Measurements from ENCODE around the gene SERTAD2.
A peak's percentile ranks its signal among the peaks of the same experiment; 100 is the strongest.

Gene SERTAD2

GRCh38 chr2:64626963-64627760 is 26.6 kb downstream of the SERTAD2 start:
- no peak for DNase-seq

GRCh38 chr2:64626146-64626809 is 27.4 kb downstream of the SERTAD2 start:
- DNase-seq, result no peak

DNA sequence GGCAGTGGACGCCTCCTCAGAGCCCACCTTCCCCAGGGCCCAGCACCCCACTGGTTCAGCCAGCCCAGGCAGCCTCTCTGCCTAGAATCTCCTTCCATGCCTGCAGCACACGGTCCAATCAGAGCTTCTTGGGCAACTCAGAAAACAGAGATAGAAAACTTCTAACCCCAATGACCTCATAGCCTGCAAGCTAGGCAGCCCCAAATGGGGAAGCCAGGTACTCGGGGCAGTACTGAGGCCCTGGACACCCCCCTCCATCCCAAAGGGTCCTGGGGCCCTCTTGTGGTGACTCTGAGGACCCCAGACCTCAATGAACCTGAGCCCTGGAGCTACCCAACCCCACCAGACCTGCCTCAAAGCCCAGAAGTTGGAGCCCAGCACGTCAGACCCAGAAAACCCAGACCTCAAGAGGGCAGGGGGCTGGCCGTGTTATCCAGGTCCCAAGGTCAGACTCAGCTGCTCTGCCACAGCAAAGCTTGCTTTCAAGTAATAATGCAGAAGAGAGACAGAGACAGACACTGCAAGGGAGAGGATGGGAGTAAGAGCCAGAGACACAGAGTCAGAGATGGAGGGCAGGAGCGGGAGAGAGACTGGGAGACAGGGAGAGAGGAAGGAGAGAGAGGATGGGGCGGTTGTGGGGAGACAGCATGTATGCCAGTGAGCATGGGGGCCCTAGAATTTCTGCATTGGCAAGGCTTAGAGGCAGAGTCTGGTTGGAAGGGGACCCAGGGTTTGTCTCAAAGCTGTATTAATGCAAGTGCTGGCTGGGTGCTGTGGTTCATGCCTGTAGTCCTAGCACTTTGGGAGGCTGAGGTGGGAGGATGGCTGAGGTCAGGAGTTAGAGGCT is 28.2 kb downstream of the SERTAD2 start:
- no peak for DNase-seq

- no peak for DNase-seq
Measured at GRCh38 chr2:64624862-64625261, 28.9 kb downstream of the SERTAD2 start.

- DNase-seq, result no peak
Measured at GRCh38 chr2:64624108-64624610, 29.6 kb downstream of the SERTAD2 start.

DNA sequence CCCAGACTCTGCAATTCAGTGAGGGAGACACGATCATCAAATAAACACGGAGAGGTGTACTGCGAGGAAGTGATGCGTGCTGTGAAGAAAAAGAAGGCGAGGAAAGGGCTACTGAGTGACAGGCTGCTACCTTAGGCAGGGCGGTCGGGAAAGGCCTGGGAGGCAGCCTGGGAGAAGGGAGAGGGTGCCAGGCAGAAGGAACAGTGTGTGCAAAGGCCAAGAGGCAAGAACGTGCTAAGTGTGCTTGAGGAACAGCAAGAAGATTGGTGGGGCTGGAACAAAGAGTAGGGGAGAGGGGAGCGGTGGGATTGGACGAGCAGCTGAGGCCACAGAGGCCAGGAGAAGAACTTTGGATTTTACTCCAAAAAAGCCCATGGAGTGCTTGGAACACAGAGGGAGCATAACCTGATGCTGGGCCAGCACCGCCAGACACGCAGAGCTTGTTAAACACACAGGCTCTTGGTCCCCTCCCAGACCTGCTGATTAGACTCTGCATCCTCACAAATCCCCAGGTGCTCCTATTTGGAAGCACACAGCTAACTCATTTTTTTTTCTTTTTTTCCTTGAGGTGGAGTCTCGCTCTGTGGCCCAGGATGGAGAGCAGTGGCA is 30.4 kb downstream of the SERTAD2 start:
- DNase-seq, result no peak

GRCh38 chr2:64622443-64623241 is 31.1 kb downstream of the SERTAD2 start:
- DNase-seq, result no peak

DNA sequence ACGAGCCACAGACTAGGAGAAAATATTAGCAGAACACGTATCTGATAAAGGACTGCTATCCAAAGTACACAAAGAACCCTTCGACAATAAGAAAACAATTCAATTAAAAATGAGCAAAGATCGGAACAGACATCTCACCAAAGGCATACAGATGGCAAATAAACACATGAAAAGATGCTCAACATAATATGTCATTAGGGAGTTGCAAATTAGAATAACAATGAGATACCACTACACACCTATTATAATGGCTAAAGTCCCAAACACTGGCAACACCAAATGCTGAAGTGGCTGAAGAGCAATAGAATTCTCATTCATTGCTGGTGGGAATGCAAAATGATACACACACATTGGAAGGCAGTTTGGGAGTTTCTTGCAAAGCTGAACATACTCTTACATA is 33.1 kb downstream of the SERTAD2 start:
- DNase-seq, result no peak

- no peak for DNase-seq
Measured at GRCh38 chr2:64617631-64618151, 36.0 kb downstream of the SERTAD2 start.

- DNase-seq, result no peak
Measured at GRCh38 chr2:64615844-64616536, 37.7 kb downstream of the SERTAD2 start.

- no peak for DNase-seq
Measured at GRCh38 chr2:64615192-64615763, 38.4 kb downstream of the SERTAD2 start.

GRCh38 chr2:64613276-64613675 is 40.4 kb downstream of the SERTAD2 start:
- DNase-seq, result no peak

- no peak for DNase-seq
Measured at GRCh38 chr2:64612575-64613195, 41.0 kb downstream of the SERTAD2 start.

GRCh38 chr2:64610316-64610855 is 43.3 kb downstream of the SERTAD2 start:
- DNase-seq, result no peak

- DNase-seq, result no peak
Measured at GRCh38 chr2:64609942-64610281, 43.8 kb downstream of the SERTAD2 start.

DNA sequence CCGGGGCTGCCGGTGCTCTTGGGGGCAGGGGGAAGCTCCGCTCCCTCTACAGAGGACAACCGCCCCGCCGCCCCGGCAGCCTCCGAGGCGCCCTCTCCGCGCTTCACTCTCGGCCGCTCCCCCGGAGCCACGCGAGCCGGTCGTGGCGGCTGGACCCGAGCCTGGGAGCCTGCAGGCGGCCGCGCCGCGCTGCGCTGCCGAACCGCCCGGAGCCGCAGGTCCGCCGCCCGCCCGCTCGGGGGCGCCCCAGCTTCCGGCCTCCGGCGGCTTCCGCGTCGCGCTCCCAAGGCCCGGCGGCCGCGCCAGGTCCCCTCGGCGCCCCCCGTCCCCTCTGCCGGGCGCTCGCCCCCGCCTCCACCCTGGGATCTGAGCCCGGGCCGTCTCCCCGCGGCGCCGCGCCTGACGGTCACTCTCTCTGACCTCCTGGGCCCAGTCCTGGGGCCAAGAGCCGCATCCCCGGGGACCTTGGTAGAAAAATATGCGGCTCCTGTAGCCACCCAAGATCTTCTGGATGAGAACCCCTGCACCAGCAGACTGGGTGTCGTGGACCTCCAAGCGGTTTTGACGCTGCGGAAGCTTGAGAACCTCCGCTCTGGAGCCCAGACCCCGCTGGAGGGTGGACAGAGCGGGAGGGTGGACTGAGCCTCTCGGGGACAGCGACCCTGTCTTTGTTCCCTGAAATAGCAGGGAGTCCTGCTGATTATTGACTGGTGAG is 44.3 kb downstream of the SERTAD2 start:
- peak; percentile 69 for DNase-seq

DNA sequence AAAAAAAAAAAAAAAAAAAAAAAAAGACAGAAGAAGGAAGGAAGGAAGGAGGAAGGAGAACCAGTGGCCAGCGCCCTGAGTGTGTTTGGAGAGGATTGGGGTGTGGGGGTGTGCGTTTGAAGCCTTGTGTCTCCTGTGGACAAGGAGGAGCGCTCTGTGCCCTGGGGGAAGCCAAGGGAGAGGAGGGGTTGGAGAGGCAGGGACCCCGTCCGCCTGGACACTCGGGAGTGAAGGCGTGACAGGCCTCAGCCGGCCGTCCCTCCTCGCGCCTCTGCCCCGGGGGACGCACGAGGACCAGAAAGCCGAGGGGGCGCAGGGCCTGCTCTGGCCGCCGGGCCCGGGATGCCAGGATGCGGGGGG is 44.9 kb downstream of the SERTAD2 start:
- DNase-seq, result no peak

DNA sequence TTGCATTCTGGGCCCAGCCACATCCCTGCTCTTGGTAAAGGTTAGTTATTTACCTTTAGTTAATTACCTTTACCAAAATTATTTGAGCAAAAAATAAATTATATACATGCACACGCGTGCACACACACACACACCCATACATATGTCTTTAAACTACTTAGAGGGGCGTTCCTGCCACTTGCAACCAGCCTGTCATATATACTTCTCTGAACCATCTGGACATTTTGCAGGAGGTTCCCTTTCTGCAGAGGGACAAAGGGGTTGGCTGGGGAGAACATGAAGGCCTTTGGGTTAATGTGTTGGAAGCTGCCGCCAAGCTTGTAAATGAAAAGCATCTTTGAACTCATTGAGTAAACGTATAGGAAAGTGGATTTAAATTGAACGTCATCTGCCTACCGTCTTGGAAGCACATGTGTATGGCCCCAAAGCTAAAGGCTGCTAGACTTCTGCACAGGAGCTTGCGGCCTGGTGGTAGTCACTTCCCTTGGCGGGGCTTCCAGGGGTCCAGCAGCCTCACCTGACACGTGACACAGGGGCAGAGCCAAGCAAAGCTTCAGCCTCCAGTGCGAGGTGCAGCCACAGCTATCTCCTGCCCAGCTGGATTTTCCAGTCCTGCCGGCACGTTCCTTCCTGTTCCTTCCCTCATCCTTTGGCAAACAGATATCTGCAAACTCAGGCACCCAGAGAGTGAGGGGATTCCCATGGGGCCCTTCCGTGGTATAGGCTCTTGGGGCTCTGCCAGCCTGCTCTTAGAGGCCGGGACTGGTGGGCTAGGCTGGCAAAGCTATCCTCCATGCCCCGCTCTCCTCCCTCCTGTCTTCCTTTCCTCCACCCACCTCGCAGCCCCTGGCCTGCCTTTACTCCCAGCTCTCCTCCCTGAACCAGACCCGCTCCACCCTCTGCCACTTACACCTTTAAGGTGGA is 46.1 kb downstream of the SERTAD2 start:
- no peak for DNase-seq
